HG03571 (cell line): Measurements from ENCODE around the gene EPHA8.

Source experiments
- ATAC-seq: cut with Tn5 transposase; IDR thresholded peaks from one replicate; pipeline ENCODE4 v1.9.1; 2021; ENCODE audit not compliant: unreplicated experiment

The EPHA8 gene

GRCh38 chr1:22587247-22587646 lies 24.0 kb downstream of the EPHA8 start:
- no peak for ATAC-seq

GRCh38 chr1:22588899-22589422 lies 25.7 kb downstream of the EPHA8 start:
- no peak for ATAC-seq

- no peak for ATAC-seq
Observed at GRCh38 chr1:22591576-22591975, 28.3 kb downstream of the EPHA8 start.

GRCh38 chr1:22592051-22592450 lies 28.8 kb downstream of the EPHA8 start:
- ATAC-seq, result no peak

- ATAC-seq, result no peak
Observed at GRCh38 chr1:22592919-22593790, 29.9 kb downstream of the EPHA8 start.

- ATAC-seq, result no peak
Observed at GRCh38 chr1:22594396-22594795, 31.1 kb downstream of the EPHA8 start.

- no peak for ATAC-seq
Observed at GRCh38 chr1:22595108-22595507, 31.8 kb downstream of the EPHA8 start.

- no peak for ATAC-seq
Observed at GRCh38 chr1:22597301-22597965, 34.1 kb downstream of the EPHA8 start.

- ATAC-seq, result no peak
Observed at GRCh38 chr1:22597996-22598395, 34.7 kb downstream of the EPHA8 start.

- no peak for ATAC-seq
Observed at GRCh38 chr1:22598736-22599135, 35.4 kb downstream of the EPHA8 start.

GRCh38 chr1:22600071-22600816 lies 37.0 kb downstream of the EPHA8 start:
- no peak for ATAC-seq

GRCh38 chr1:22600817-22601605 lies 37.7 kb downstream of the EPHA8 start:
- no peak for ATAC-seq

- no peak for ATAC-seq
Observed at GRCh38 chr1:22601610-22602009, 38.3 kb downstream of the EPHA8 start.

- no peak for ATAC-seq
Observed at GRCh38 chr1:22602060-22602740, 38.9 kb downstream of the EPHA8 start.

- ATAC-seq, result no peak
Observed at GRCh38 chr1:22606161-22606560, 42.9 kb downstream of the EPHA8 start.

GRCh38 chr1:22607154-22607553 lies 43.9 kb downstream of the EPHA8 start:
- ATAC-seq, result no peak

- no peak for ATAC-seq
Observed at GRCh38 chr1:22608361-22608760, 45.1 kb downstream of the EPHA8 start.

GRCh38 chr1:22609291-22609690 lies 46.0 kb downstream of the EPHA8 start:
- no peak for ATAC-seq

GRCh38 chr1:22611530-22611947 lies 48.2 kb downstream of the EPHA8 start:
- ATAC-seq, result no peak
